Measurements from ENCODE around the gene LRIT2. TPM values are rescaled to one million over a fixed set of nuclear protein-coding genes. Genes with fewer than 3 reads are reported as not detected.

Gene LRIT2
- total RNA-seq, 1 donor from 2014 or later: not detected

GRCh38 chr10:84198206-84198915, 27.0 kb downstream of the LRIT2 start:
- DNase-seq (ENCODE audit: low spot score): no peak
- Mint-ChIP-seq H3K4me3 (ENCODE audit: low read depth) (no peak overlapping the region), H3K36me3 (ENCODE audit: low read depth) (no peaks in the 10 kb centered on the region), H3K9me3 (no peaks in the 10 kb centered on the region), H3K4me1 (ENCODE audit: low read depth) (no peaks in the 10 kb centered on the region), H3K27ac (no peak overlapping the region), H3K27me3 (ENCODE audit: low read depth) (peaks cover 31% of the 10 kb centered on the region)
- intact Hi-C loops (cut with micrococcal nuclease): no loop called here

- Mint-ChIP-seq H3K36me3 (ENCODE audit: low read depth) (no peaks in the 10 kb centered on the region), H3K27me3 (ENCODE audit: low read depth) (peaks cover 38% of the 10 kb centered on the region), H3K4me1 (ENCODE audit: low read depth) (no peaks in the 10 kb centered on the region), H3K4me3 (ENCODE audit: low read depth) (no peak overlapping the region), H3K9me3 (no peaks in the 10 kb centered on the region), H3K27ac (no peak overlapping the region)
- intact Hi-C loops (cut with micrococcal nuclease): no loop called here
- DNase-seq (ENCODE audit: low spot score): no peak
Measured at GRCh38 chr10:84197643-84198042, 27.7 kb downstream of the LRIT2 start.

- Mint-ChIP-seq H3K9me3 (no peaks in the 10 kb centered on the region), H3K27ac (no peak overlapping the region), H3K4me1 (ENCODE audit: low read depth) (no peaks in the 10 kb centered on the region), H3K27me3 (ENCODE audit: low read depth) (peaks cover 42% of the 10 kb centered on the region), H3K36me3 (ENCODE audit: low read depth) (no peaks in the 10 kb centered on the region), H3K4me3 (ENCODE audit: low read depth) (no peak overlapping the region)
- intact Hi-C loops (cut with micrococcal nuclease): no loop called here
- no peak for DNase-seq (ENCODE audit: low spot score)
Measured at GRCh38 chr10:84196941-84197340, 28.4 kb downstream of the LRIT2 start.

- no peaks in the 10 kb centered on the region for H3K36me3 Mint-ChIP-seq (ENCODE audit: low read depth)
- H3K27ac Mint-ChIP-seq: no peak overlapping the region
- peaks cover 43% of the 10 kb centered on the region for H3K27me3 Mint-ChIP-seq (ENCODE audit: low read depth)
- H3K4me3 Mint-ChIP-seq (ENCODE audit: low read depth): no peak overlapping the region
- intact Hi-C loops (cut with micrococcal nuclease): no loop called here
- no peaks in the 10 kb centered on the region for H3K9me3 Mint-ChIP-seq
- H3K4me1 Mint-ChIP-seq (ENCODE audit: low read depth): no peaks in the 10 kb centered on the region
- DNase-seq (ENCODE audit: low spot score): no peak
Measured at GRCh38 chr10:84196083-84196482, 29.3 kb downstream of the LRIT2 start.

GRCh38 chr10:84195044-84195830, 30.1 kb downstream of the LRIT2 start:
- H3K36me3 Mint-ChIP-seq (ENCODE audit: low read depth): no peaks in the 10 kb centered on the region
- H3K27ac Mint-ChIP-seq: no peak overlapping the region
- peaks cover 43% of the 10 kb centered on the region for H3K27me3 Mint-ChIP-seq (ENCODE audit: low read depth)
- no peak for DNase-seq (ENCODE audit: low spot score)
- peak overlapping the region; percentile 19 for H3K4me3 Mint-ChIP-seq (ENCODE audit: low read depth)
- no peaks in the 10 kb centered on the region for H3K9me3 Mint-ChIP-seq
- no peaks in the 10 kb centered on the region for H3K4me1 Mint-ChIP-seq (ENCODE audit: low read depth)
- intact Hi-C loops (cut with micrococcal nuclease): no loop called here

GRCh38 chr10:84194424-84195043, 30.8 kb downstream of the LRIT2 start, which contains the start of gene CDHR1:
Gene CDHR1, plus strand, starts transcription at chr10:84194537. Its CDS starts 224 bp downstream, at chr10:84194761.
- Mint-ChIP-seq H3K27me3 (ENCODE audit: low read depth) (peaks cover 43% of the 10 kb centered on the region), H3K9me3 (no peaks in the 10 kb centered on the region), H3K27ac (no peak within 1 kb of the TSS), H3K36me3 (ENCODE audit: low read depth) (no peaks in the 10 kb centered on the region), H3K4me1 (ENCODE audit: low read depth) (no peaks in the 10 kb centered on the region), H3K4me3 (ENCODE audit: low read depth) (peak within 1 kb of the TSS; percentile 19)
- intact Hi-C loops (cut with micrococcal nuclease): no loop called here
- no peak for DNase-seq (ENCODE audit: low spot score)

GRCh38 chr10:84193846-84194423, 31.4 kb downstream of the LRIT2 start:
- intact Hi-C loops (cut with micrococcal nuclease): no loop called here
- peaks cover 43% of the 10 kb centered on the region for H3K27me3 Mint-ChIP-seq (ENCODE audit: low read depth)
- H3K4me1 Mint-ChIP-seq (ENCODE audit: low read depth): no peaks in the 10 kb centered on the region
- H3K9me3 Mint-ChIP-seq: no peaks in the 10 kb centered on the region
- no peak for DNase-seq (ENCODE audit: low spot score)
- H3K27ac Mint-ChIP-seq: no peak overlapping the region
- no peak overlapping the region for H3K4me3 Mint-ChIP-seq (ENCODE audit: low read depth)
- no peaks in the 10 kb centered on the region for H3K36me3 Mint-ChIP-seq (ENCODE audit: low read depth)

GRCh38 chr10:84193327-84193726, 32.0 kb downstream of the LRIT2 start:
- H3K4me1 Mint-ChIP-seq (ENCODE audit: low read depth): no peaks in the 10 kb centered on the region
- H3K9me3 Mint-ChIP-seq: no peaks in the 10 kb centered on the region
- H3K27me3 Mint-ChIP-seq (ENCODE audit: low read depth): peaks cover 41% of the 10 kb centered on the region
- intact Hi-C loops (cut with micrococcal nuclease): no loop called here
- no peak overlapping the region for H3K4me3 Mint-ChIP-seq (ENCODE audit: low read depth)
- no peak overlapping the region for H3K27ac Mint-ChIP-seq
- DNase-seq (ENCODE audit: low spot score): no peak
- no peaks in the 10 kb centered on the region for H3K36me3 Mint-ChIP-seq (ENCODE audit: low read depth)

- Mint-ChIP-seq H3K36me3 (ENCODE audit: low read depth) (no peaks in the 10 kb centered on the region), H3K27ac (no peak overlapping the region), H3K4me3 (ENCODE audit: low read depth) (no peak overlapping the region), H3K4me1 (ENCODE audit: low read depth) (no peaks in the 10 kb centered on the region), H3K9me3 (no peaks in the 10 kb centered on the region), H3K27me3 (ENCODE audit: low read depth) (peaks cover 26% of the 10 kb centered on the region)
- intact Hi-C loops (cut with micrococcal nuclease): no loop called here
- no peak for DNase-seq (ENCODE audit: low spot score)
Measured at GRCh38 chr10:84191106-84191505, 34.2 kb downstream of the LRIT2 start.

GRCh38 chr10:84190621-84191020, 34.7 kb downstream of the LRIT2 start:
- intact Hi-C loops (cut with micrococcal nuclease): no loop called here
- H3K36me3 Mint-ChIP-seq (ENCODE audit: low read depth): no peaks in the 10 kb centered on the region
- no peaks in the 10 kb centered on the region for H3K9me3 Mint-ChIP-seq
- no peak for DNase-seq (ENCODE audit: low spot score)
- H3K4me3 Mint-ChIP-seq (ENCODE audit: low read depth): no peak overlapping the region
- H3K27ac Mint-ChIP-seq: no peak overlapping the region
- H3K4me1 Mint-ChIP-seq (ENCODE audit: low read depth): no peaks in the 10 kb centered on the region
- H3K27me3 Mint-ChIP-seq (ENCODE audit: low read depth): peaks cover 22% of the 10 kb centered on the region

- H3K36me3 Mint-ChIP-seq (ENCODE audit: low read depth): no peaks in the 10 kb centered on the region
- intact Hi-C loops (cut with micrococcal nuclease): no loop called here
- H3K4me1 Mint-ChIP-seq (ENCODE audit: low read depth): no peaks in the 10 kb centered on the region
- no peak overlapping the region for H3K27ac Mint-ChIP-seq
- DNase-seq (ENCODE audit: low spot score): no peak
- H3K9me3 Mint-ChIP-seq: no peaks in the 10 kb centered on the region
- H3K4me3 Mint-ChIP-seq (ENCODE audit: low read depth): no peak overlapping the region
- peaks cover 15% of the 10 kb centered on the region for H3K27me3 Mint-ChIP-seq (ENCODE audit: low read depth)
Measured at GRCh38 chr10:84188815-84189214, 36.5 kb downstream of the LRIT2 start.

GRCh38 chr10:84185526-84186175, 39.7 kb downstream of the LRIT2 start:
- no peaks in the 10 kb centered on the region for H3K9me3 Mint-ChIP-seq
- no peak overlapping the region for H3K4me3 Mint-ChIP-seq (ENCODE audit: low read depth)
- intact Hi-C loops (cut with micrococcal nuclease): no loop called here
- no peaks in the 10 kb centered on the region for H3K27me3 Mint-ChIP-seq (ENCODE audit: low read depth)
- H3K36me3 Mint-ChIP-seq (ENCODE audit: low read depth): no peaks in the 10 kb centered on the region
- H3K4me1 Mint-ChIP-seq (ENCODE audit: low read depth): no peaks in the 10 kb centered on the region
- no peak overlapping the region for H3K27ac Mint-ChIP-seq
- no peak for DNase-seq (ENCODE audit: low spot score)

Data from activated T-helper 2 cell treated with anti-CD3 and anti-CD28 coated beads, Interferon-gamma antibody, Interleukin-2, Interleukin-4, amounts not matched to agents 10 μg/mL and 5 μg/mL and 100 μg/mL, durations not matched to agents 14 hours and 24 hours and 36 hours (primary cell).